Progenitor cell of endocrine pancreas (in vitro differentiated cells): ENCODE results near the gene PYDC2. TPM values are rescaled to one million over a fixed set of nuclear protein-coding genes. Genes with fewer than 3 reads are reported as not detected.

Source experiments
- DNase-seq: peaks from one replicate; pipeline ENCODE4 v3.0.0; 2021; ENCODE audit warnings: low spot score; ENCODE audit not compliant: unreplicated experiment
- H3K27ac Mint-ChIP-seq: 2 replicates; pipeline ENCODE4 v1.8.0; 2021; ENCODE audit warnings: mild to moderate bottlenecking, moderate library complexity, mixed read lengths
- H3K27me3 Mint-ChIP-seq: 2 replicates; pipeline ENCODE4 v1.8.0; 2021; ENCODE audit warnings: mixed read lengths
- H3K36me3 Mint-ChIP-seq: 2 replicates; pipeline ENCODE4 v1.8.0; 2022; ENCODE audit warnings: mixed read lengths; ENCODE audit not compliant: insufficient read depth
- H3K4me1 Mint-ChIP-seq: 2 replicates; pipeline ENCODE4 v1.8.0; 2021; ENCODE audit warnings: low read depth, mixed read lengths
- H3K4me3 Mint-ChIP-seq: 2 replicates; pipeline ENCODE4 v1.8.0; 2021; ENCODE audit warnings: low read depth, mild to moderate bottlenecking, moderate library complexity, mixed read lengths
- H3K9me3 Mint-ChIP-seq: 2 replicates; pipeline ENCODE4 v1.8.0; 2021; ENCODE audit warnings: low read depth, mixed read lengths
- CTCF ChIP-seq: fragments of 200-600 bp; sonication (generic); IDR thresholded peaks from one replicate; pipeline ENCODE4 v1.5.0; 2021; ENCODE audit warnings: antibody characterized with exemption, mild to moderate bottlenecking; ENCODE audit not compliant: unreplicated experiment
- long read RNA-seq: library from polyadenylated mRNA; unstranded; transcript quantifications from one replicate; pipeline ENCODE4 v2.0.0, GENCODE V29; 2020
- total RNA-seq: library from RNA; stranded (reverse); gene quantifications from 2 replicates; pipeline ENCODE4 v1.2.1, GENCODE V29; 2021

PYDC2 gene
- total RNA-seq: not detected in 2 replicates
- long read RNA-seq: 0 reads

DNA sequence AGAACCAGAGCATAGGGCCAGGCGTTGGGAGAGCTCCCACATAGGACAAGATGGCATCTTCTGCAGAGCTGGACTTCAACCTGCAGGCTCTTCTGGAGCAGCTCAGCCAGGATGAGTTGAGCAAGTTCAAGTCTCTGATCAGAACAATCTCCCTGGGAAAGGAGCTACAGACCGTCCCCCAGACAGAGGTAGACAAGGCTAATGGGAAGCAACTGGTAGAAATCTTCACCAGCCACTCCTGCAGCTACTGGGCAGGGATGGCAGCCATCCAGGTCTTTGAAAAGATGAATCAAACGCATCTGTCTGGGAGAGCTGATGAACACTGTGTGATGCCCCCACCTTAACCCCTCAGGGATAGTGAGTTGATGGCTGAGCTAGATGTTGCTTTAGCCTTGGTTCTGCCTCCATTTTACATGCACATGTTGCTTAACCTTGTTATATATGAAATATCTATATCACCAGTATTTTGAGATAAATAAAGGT, at the start of gene PYDC2:
Gene PYDC2 (plus strand): TSS at position 51 of the 483 bp plus-strand sequence. CDS start 0 bp downstream, at position 51.
- no peaks in the 10 kb centered on the region for H3K4me1 Mint-ChIP-seq
- TF ChIP-seq CTCF: no peak
- no peak within 1 kb of the TSS for H3K27ac Mint-ChIP-seq
- DNase-seq: no peak
- no peaks in the 10 kb centered on the region for H3K36me3 Mint-ChIP-seq
- H3K4me3 Mint-ChIP-seq: no peak within 1 kb of the TSS
- H3K27me3 Mint-ChIP-seq: no peaks in the 10 kb centered on the region
- H3K9me3 Mint-ChIP-seq: no peaks in the 10 kb centered on the region

DNA sequence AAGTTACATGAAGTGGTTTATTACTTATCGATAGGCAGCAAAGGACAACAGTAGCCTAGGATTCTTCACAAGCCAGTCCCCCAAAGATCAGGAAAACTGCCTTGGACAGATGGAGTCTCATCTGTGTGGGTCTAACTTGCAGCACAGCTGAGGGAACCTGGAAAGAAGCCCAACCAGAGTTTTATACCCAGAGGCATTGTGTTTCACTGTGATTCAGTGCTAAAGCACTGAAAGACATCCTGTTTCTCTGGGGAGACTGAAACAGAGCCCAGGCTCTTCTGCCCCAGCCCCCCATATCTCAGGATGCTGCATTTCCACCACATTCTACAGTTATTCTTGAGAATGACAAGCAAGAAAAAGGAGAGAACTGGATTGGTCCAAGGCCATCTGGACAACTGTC, 48.2 kb upstream of the PYDC2 start:
- no peak overlapping the region for H3K4me3 Mint-ChIP-seq
- no peak overlapping the region for H3K27ac Mint-ChIP-seq
- peaks cover 17% of the 10 kb centered on the region for H3K9me3 Mint-ChIP-seq
- peaks cover 3% of the 10 kb centered on the region for H3K4me1 Mint-ChIP-seq
- peaks cover 4% of the 10 kb centered on the region for H3K36me3 Mint-ChIP-seq
- H3K27me3 Mint-ChIP-seq: no peaks in the 10 kb centered on the region
- DNase-seq: no peak
- TF ChIP-seq CTCF: no peak

DNA sequence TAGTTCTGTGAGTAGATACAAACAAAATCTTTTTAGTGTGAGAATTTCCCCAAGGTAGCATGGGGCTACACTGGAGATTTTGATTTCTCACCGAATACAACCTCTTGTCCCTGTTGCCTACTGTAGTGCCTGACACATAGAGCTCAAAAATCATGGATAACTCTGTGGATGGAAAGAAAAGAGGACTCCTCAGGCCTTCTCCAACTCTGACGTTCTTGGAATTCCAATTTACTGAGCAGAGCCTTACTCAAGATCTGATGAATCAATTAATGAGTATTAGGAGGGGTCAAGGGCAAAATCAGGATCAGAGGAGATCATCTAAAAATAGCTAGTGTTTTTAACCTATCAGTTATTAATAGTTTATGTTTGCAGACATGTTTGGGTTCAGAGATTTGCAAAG, 46.7 kb upstream of the PYDC2 start:
- Mint-ChIP-seq H3K9me3 (peaks cover 13% of the 10 kb centered on the region), H3K27me3 (no peaks in the 10 kb centered on the region), H3K27ac (no peak overlapping the region), H3K4me3 (no peak overlapping the region), H3K36me3 (peaks cover 4% of the 10 kb centered on the region), H3K4me1 (peaks cover 3% of the 10 kb centered on the region)
- no peak for DNase-seq
- no peak for TF ChIP-seq CTCF

DNA sequence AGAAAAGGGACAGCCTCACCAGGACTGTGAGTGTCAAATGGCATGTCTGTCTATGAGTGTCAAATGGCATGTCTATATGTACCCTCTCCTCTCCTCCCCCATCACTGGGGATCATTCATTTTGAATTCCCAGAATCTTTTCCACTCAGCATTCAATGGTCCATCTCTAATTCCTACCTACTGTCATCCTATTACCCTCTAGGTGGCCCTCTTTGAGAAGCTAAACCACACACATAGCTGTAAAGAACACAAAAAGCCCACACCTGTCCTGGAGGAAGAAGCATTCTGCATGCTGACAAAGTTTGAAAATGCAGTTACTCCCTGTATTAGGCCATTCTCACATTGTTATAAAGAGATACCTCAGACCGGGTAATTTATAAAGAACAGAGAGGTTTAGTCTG, 46.2 kb upstream of the PYDC2 start:
- Mint-ChIP-seq H3K27me3 (no peaks in the 10 kb centered on the region), H3K27ac (no peak overlapping the region), H3K36me3 (peaks cover 3% of the 10 kb centered on the region), H3K4me3 (no peak overlapping the region), H3K4me1 (peaks cover 3% of the 10 kb centered on the region), H3K9me3 (peaks cover 10% of the 10 kb centered on the region)
- TF ChIP-seq CTCF: no peak
- DNase-seq: no peak

DNA sequence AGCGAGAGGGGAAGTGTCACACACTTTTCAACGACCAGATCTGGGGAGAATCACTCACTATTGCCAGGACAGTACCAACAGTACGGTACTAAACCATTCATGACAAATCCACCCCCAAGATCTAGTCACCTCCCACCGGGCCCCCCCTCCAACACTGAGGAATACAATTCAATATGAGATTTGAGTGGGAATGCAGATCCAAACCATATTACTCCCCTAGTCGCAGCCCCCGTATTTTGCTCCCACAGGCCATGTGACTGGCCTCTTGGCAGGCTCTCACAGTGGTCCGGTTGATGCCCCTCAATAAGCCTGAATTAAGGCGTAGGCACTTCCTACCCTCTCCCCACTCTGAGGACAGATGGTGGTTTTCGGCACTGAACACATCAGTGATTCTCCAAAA, 45.4 kb upstream of the PYDC2 start:
- Mint-ChIP-seq H3K36me3 (no peaks in the 10 kb centered on the region), H3K27ac (no peak overlapping the region), H3K27me3 (no peaks in the 10 kb centered on the region), H3K4me3 (no peak overlapping the region), H3K9me3 (peaks cover 3% of the 10 kb centered on the region), H3K4me1 (peaks cover 3% of the 10 kb centered on the region)
- no peak for TF ChIP-seq CTCF
- DNase-seq: no peak

- Mint-ChIP-seq H3K4me1 (peaks cover 3% of the 10 kb centered on the region), H3K27me3 (peaks cover 4% of the 10 kb centered on the region), H3K27ac (no peak overlapping the region), H3K9me3 (no peaks in the 10 kb centered on the region), H3K36me3 (no peaks in the 10 kb centered on the region), H3K4me3 (no peak overlapping the region)
- DNase-seq: no peak
- TF ChIP-seq CTCF: no peak
These were observed 43.6 kb upstream of the PYDC2 start for GRCh38 chr3:191417457-191417729.
